Glomerular endothelial cell (primary cell): Measurements from ENCODE around the gene PCDHB6. TPM values are rescaled to one million over a fixed set of nuclear protein-coding genes. Genes with fewer than 3 reads are reported as not detected.
"Not testable (repeated sequence)": the region's sequence is repeated elsewhere in the genome, so short reads cannot be mapped to it uniquely, and the experiment has no call there.

Experiments
- DNase-seq: peaks from one replicate; pipeline ENCODE4 v3.0.0-alpha.2; 2011; ENCODE audit warnings: low read depth, low spot score; ENCODE audit errors: extremely low read depth
- total RNA-seq: library from RNA; depleted of rRNA; stranded (reverse); fragments of >200 nt; gene quantifications from 2 replicates; pipeline ENCODE4 v1.2.3, GENCODE V29; 2015

The PCDHB6 gene
- total RNA-seq, 1 donor from 2014 or later, result 0.06 TPM

GRCh38 chr5:141157901-141158300 is 8.0 kb downstream of the PCDHB6 start:
- DNase-seq, result not testable (repeated sequence)

DNA sequence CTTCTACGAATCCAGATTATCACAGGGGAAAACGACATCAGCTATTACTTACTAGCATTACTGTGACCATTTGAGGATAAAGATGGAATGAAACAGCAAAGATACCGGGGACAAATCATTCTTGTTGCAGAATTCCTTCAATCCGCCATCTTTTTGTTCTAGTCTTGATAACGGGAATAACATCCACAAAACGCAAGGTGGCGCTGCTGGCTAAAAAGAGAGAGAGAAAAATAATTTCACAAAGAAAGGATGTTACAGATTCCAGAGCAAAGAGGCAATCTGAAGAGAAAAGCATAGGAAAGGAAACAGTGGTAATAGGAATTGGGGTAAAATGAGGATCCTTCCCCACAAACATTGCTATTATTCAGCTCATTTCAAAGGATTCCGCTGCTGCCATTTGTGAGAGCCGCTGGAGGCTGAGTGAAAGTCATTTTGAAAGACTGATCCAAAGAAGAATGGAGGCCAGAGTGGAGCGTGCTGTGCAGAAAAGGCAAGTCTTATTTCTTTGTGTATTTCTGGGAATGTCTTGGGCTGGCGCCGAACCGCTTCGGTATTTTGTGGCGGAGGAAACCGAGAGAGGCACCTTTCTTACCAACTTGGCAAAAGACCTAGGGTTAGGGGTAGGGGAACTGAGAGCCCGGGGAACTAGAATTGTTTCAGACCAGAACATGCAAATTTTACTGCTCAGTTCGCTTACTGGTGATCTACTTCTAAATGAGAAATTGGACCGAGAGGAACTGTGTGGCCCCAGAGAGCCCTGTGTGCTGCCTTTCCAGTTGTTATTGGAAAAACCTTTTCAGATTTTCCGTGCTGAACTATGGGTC is 22.7 kb downstream of the PCDHB6 start, which contains the start of gene PCDHB7:
TSS of gene PCDHB7 (plus strand) at position 264 of the 824 bp plus-strand sequence. CDS start at position 456, 192 bp downstream.
- no peak for DNase-seq

GRCh38 chr5:141174291-141175104 is 24.6 kb downstream of the PCDHB6 start:
- not testable (repeated sequence) for DNase-seq

GRCh38 chr5:141175933-141176332 is 26.1 kb downstream of the PCDHB6 start:
- no peak for DNase-seq

- not testable (repeated sequence) for DNase-seq
Observed at GRCh38 chr5:141177577-141178191, 27.8 kb downstream of the PCDHB6 start, which contains the start of gene PCDHB8. Gene PCDHB8, plus strand, starts transcription at chr5:141177790. Its CDS starts 245 bp downstream, at chr5:141178035.

- DNase-seq, result not testable (repeated sequence)
Observed at GRCh38 chr5:141179371-141179770, 29.5 kb downstream of the PCDHB6 start.

- not testable (repeated sequence) for DNase-seq
Observed at GRCh38 chr5:141179876-141180275, 30.0 kb downstream of the PCDHB6 start.

GRCh38 chr5:141180313-141180712 is 30.5 kb downstream of the PCDHB6 start:
- DNase-seq, result no peak

GRCh38 chr5:141182248-141182647 is 32.4 kb downstream of the PCDHB6 start, which contains the start of gene PCDHB16:
Gene PCDHB16, plus strand, starts transcription at chr5:141182387. Its CDS starts 173 bp downstream, at chr5:141182560.
- no peak for DNase-seq

DNA sequence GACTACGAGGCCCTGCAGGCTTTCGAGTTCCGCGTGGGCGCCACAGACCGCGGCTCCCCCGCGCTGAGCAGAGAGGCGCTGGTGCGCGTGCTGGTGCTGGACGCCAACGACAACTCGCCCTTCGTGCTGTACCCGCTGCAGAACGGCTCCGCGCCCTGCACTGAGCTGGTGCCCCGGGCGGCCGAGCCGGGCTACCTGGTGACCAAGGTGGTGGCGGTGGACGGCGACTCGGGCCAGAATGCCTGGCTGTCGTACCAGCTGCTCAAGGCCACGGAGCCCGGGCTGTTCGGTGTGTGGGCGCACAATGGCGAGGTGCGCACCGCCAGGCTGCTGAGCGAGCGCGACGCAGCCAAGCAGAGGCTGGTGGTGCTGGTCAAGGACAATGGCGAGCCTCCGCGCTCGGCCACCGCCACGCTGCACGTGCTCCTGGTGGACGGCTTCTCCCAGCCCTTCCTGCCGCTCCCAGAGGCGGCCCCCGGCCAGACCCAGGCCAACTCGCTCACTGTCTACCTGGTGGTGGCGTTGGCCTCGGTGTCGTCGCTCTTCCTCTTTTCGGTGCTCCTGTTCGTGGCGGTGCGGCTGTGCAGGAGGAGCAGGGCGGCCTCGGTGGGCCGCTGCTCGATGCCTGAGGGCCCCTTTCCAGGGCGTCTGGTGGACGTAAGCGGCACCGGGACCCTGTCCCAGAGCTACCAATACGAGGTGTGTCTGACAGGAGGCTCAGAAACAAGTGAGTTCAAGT is 34.4 kb downstream of the PCDHB6 start:
- DNase-seq, result not testable (repeated sequence)

- DNase-seq, result no peak
Observed at GRCh38 chr5:141186897-141187512, 37.1 kb downstream of the PCDHB6 start, which contains the start of gene PCDHB9. Gene PCDHB9, plus strand, starts transcription at chr5:141187161. Its CDS starts 158 bp downstream, at chr5:141187319.

DNA sequence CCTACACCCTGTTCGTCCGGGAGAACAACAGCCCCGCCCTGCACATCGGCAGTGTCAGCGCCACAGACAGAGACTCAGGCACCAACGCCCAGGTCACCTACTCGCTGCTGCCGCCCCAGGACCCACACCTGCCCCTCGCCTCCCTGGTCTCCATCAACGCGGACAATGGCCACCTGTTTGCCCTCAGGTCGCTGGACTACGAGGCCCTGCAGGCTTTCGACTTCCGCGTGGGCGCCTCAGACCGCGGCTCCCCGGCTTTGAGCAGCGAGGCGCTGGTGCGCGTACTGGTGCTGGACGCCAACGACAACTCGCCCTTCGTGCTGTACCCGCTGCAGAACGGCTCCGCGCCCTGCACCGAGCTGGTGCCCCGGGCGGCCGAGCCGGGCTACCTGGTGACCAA is 38.8 kb downstream of the PCDHB6 start:
- not testable (repeated sequence) for DNase-seq

DNA sequence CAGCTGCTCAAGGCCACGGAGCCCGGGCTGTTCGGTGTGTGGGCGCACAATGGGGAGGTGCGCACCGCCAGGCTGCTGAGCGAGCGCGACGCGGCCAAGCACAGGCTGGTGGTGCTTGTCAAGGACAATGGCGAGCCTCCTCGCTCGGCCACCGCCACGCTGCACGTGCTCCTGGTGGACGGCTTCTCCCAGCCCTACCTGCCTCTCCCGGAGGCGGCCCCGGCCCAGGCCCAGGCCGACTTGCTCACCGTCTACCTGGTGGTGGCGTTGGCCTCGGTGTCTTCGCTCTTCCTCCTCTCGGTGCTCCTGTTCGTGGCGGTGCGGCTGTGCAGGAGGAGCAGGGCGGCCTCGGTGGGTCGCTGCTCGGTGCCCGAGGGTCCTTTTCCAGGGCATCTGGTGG is 39.3 kb downstream of the PCDHB6 start:
- not testable (repeated sequence) for DNase-seq

DNA sequence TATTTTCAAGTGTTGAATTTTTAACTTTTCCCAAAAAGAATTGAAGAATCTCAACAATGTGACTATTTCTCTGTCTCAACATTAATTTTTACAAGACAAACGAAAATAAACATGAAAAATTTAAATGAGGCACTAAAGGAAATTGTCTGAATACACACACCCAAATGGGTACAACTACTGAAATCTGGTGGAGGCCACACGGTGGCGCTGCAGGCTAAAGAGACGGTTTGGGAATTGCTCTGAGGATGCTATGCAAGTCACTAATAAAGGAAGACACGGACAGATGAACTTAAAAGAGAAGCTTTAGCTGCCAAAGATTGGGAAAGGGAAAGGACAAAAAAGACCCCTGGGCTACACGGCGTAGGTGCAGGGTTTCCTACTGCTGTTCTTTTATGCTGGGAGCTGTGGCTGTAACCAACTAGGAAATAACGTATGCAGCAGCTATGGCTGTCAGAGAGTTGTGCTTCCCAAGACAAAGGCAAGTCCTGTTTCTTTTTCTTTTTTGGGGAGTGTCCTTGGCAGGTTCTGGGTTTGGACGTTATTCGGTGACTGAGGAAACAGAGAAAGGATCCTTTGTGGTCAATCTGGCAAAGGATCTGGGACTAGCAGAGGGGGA is 42.4 kb downstream of the PCDHB6 start, which contains the start of gene PCDHB10:
TSS of gene PCDHB10 (plus strand) at position 244 of the 616 bp plus-strand sequence. CDS start at position 444, 200 bp downstream.
- no peak for DNase-seq

- DNase-seq, result not testable (repeated sequence)
Observed at GRCh38 chr5:141194332-141194731, 44.5 kb downstream of the PCDHB6 start.

DNA sequence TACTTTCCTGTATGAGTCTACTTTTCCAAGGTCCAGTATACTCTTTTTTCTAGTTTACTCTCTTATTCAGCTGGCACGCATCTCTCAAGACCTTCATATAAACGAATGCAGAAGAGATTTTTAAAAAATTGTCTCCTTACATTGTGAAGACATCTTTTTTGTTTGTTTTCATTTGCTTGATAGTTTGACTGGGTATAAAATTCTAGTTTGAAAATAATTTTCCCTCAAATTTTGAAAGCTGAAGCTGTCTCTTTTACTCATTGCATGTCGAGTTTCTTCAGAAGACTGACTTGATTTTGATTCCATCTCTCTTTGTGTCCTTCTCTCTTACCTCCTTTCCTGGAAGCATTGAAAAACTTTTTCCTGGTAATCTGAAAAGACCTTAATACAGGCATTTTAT is 46.5 kb downstream of the PCDHB6 start:
- no peak for DNase-seq

DNA sequence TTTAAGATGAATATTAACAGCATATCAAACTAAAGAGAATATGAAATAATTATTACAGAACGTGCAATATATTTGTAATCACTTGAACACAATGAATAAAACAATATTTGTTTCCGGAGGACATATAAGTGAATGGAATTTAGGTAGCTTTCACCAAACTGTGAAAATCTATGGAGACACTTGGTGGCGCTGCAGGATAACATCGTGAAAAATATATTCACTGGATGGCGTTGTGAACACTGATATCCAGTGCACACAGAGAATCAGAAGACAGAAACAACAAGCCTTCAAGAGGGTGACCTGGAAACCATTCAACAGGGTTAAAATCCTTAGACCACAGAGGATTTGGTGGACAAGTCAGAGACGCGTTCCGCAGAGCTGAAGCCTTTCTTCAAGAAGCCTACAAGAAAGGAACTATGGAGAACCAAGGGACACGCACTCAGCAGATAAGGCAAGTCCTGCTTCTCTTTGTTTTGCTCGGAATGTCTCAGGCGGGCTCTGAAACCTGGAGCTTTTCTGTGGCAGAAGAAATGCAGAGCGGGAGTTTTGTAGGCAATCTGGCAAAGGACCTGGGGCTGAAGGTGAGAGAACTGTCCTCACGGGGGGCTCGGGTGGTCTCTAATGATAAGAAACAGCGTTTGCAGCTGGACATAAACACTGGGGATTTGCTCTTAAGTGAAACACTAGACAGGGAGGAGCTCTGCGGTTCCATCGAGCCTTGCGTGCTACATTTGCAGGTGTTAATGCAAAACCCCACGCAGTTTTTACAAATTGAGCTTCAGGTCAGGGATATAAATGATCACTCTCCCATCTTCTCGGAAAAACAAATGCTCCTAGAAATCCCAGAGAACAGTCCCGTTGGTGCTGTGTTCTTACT is 49.7 kb downstream of the PCDHB6 start, which contains the start of gene PCDHB11:
TSS of gene PCDHB11 (plus strand) at position 269 of the 877 bp plus-strand sequence. CDS start at position 417, 148 bp downstream.
- no peak for DNase-seq

- not testable (repeated sequence) for DNase-seq
Observed at GRCh38 chr5:141201126-141201525, 51.3 kb downstream of the PCDHB6 start.
